HepG2 (cell line): ENCODE results near the gene CACNA2D1. TPM values are rescaled to one million over a fixed set of nuclear protein-coding genes. Genes with fewer than 3 reads are reported as not detected.

ENCODE experiments used
- ATAC-seq: fragments of 200-7000 bp; cut with Tn5 transposase; 3 replicates; pipeline ENCODE4 v1.9.1; 2020; ENCODE audit warnings: mild to moderate bottlenecking, moderate library complexity
- BruUV-seq: library from RNA; stranded (reverse); fragments of 400-500 nt; replicated peaks from 2 replicates; lab custom pipeline; 2021; lab: Mats Ljungman, UMichigan
- CTCF ChIA-PET: fragments of 300-600 bp; formaldehyde crosslinking; extraction: SDS; loops from one replicate; lab custom pipeline; 2021; ENCODE audit warnings: low total read pairs, inconsistent platforms, low intra/inter-chr PET ratio; lab: Yijun Ruan, JAX
- POLR2A ChIA-PET: fragments of 350-600 bp; sonication (Branson Sonifier 250); formaldehyde crosslinking; loops from one replicate; lab custom pipeline; 2020; ENCODE audit warnings: antibody characterized with exemption, inconsistent platforms; lab: Yijun Ruan, JAX
- DNase-seq: peaks from one replicate; pipeline ENCODE4 v3.0.0-alpha.2; 2015; ENCODE audit warnings: low spot score
- FAIRE-seq: peaks from 3 replicates; lab custom pipeline; 2011; peaks lifted over from hg19 to GRCh38; lab: Jason Lieb, UNC
- H2AFZ ChIP-seq: one replicate; pipeline ENCODE4 v1.6.1; 2011; ENCODE audit warnings: low read length, inconsistent platforms
- H3K27ac ChIP-seq: fragments of 300-600 bp; 3 replicates; pipeline ENCODE4 v1.8.0; 2011; ENCODE audit warnings: mixed run types, mild to moderate bottlenecking, mixed read lengths, low read length, inconsistent platforms; ENCODE audit not compliant: insufficient read depth; ENCODE audit errors: extremely low read length
- H3K27me3 ChIP-seq, 2 experiments: fragments of 200-600 bp in 1 of 2; 2 replicates in 1 of 2; 3 replicates in 1 of 2; pipeline versions ENCODE4 v1.6.0 to v1.8.0; 2011; ENCODE audit warnings: low read length in 2 of 2, mild to moderate bottlenecking in 2 of 2, moderate library complexity in 2 of 2, inconsistent platforms in 1 of 2; ENCODE audit not compliant: insufficient read depth in 2 of 2, control insufficient read depth in 1 of 2
- H3K36me3 ChIP-seq, 2 experiments: fragments of 200-600 bp in 1 of 2; replicated peaks in 1 of 2; 2 replicates in 1 of 2; 3 replicates in 1 of 2; pipeline versions ENCODE4 v1.5.1 to v1.8.0; 2011; ENCODE audit warnings: low read length in 2 of 2, inconsistent platforms in 1 of 2; ENCODE audit not compliant: insufficient read depth in 2 of 2, control insufficient read depth in 1 of 2
- H3K4me1 ChIP-seq: 2 replicates; pipeline ENCODE4 v1.5.1; 2012; ENCODE audit warnings: low read length, inconsistent platforms; ENCODE audit not compliant: insufficient read depth
- H3K4me2 ChIP-seq: 2 replicates; pipeline ENCODE4 v1.6.0; 2011; ENCODE audit warnings: low read depth, low read length, inconsistent platforms
- H3K4me3 ChIP-seq, 3 experiments: fragments of 200-600 bp in 1 of 3; sonication (generic), shearing (Covaris generic) in 1 of 3; replicated peaks in 1 of 3; 2 replicates each; pipeline ENCODE4 v1.5.1; 2011 to 2016; ENCODE audit warnings: low read length in 3 of 3, inconsistent platforms in 2 of 3, low read depth in 2 of 3, mild to moderate bottlenecking in 2 of 3, control low read depth in 1 of 3, mixed read lengths in 1 of 3; ENCODE audit not compliant: insufficient read depth in 1 of 3
- H3K79me2 ChIP-seq: one replicate; pipeline ENCODE4 v1.6.1; 2011; ENCODE audit warnings: low read length, inconsistent platforms; ENCODE audit not compliant: insufficient read depth
- H3K9ac ChIP-seq: 2 replicates; pipeline ENCODE4 v1.6.0; 2011; ENCODE audit warnings: mild to moderate bottlenecking, low read depth, low read length, inconsistent platforms; ENCODE audit not compliant: insufficient read depth
- H3K9me3 ChIP-seq: 2 replicates; pipeline ENCODE4 v1.5.1; 2012; ENCODE audit warnings: mild to moderate bottlenecking, low read length
- H4K20me1 ChIP-seq: 2 replicates; pipeline ENCODE4 v1.6.0; 2011; ENCODE audit warnings: inconsistent platforms, mild to moderate bottlenecking, low read length, moderate library complexity; ENCODE audit not compliant: insufficient read depth
- AKNA ChIP-seq: sonication (generic); formaldehyde crosslinking; IDR thresholded peaks from 2 replicates; pipeline ENCODE4 v1.4.0; 2020; ENCODE audit warnings: missing genetic modification reagents, borderline replicate concordance
- CENPT ChIP-seq: sonication (generic); formaldehyde crosslinking; IDR thresholded peaks from 2 replicates; pipeline ENCODE4 v1.8.0; 2022; ENCODE audit warnings: low read depth, mild to moderate bottlenecking, moderate library complexity, missing genetic modification reagents
- IKZF4 ChIP-seq: sonication (generic); formaldehyde crosslinking; IDR thresholded peaks from 2 replicates; pipeline ENCODE4 v1.5.1; 2020; ENCODE audit warnings: borderline replicate concordance, mild to moderate bottlenecking, low read depth, missing genetic modification reagents; ENCODE audit errors: not compliant biosample characterization
- KLF6 ChIP-seq: IDR thresholded peaks from 2 replicates; pipeline ENCODE4 v1.8.0; 2016; ENCODE audit warnings: missing biosample characterization, missing genetic modification reagents
- POLR2A ChIP-seq, 2 experiments: IDR thresholded peaks; 2 replicates each; pipeline ENCODE4 v1.6.1; 2011; ENCODE audit warnings: low read depth in 2 of 2, low read length in 2 of 2, mild to moderate bottlenecking in 1 of 2, moderate library complexity in 1 of 2; ENCODE audit not compliant: insufficient read depth in 1 of 2
- RAD51 ChIP-seq: fragments of 450-650 bp; IDR thresholded peaks from 2 replicates; pipeline ENCODE4 v1.6.1; 2016; ENCODE audit warnings: borderline replicate concordance
- U2AF1 ChIP-seq: fragments of 200-400 bp; formaldehyde crosslinking; optimal IDR thresholded peaks from 2 replicates; pipeline ENCODE3; 2017; ENCODE audit warnings: mild to moderate bottlenecking, low read depth, low read length
- ZNF615 ChIP-seq: sonication (generic); formaldehyde crosslinking; IDR thresholded peaks from 2 replicates; pipeline ENCODE4 v1.5.0; 2020; ENCODE audit warnings: mild to moderate bottlenecking, missing genetic modification reagents, borderline replicate concordance
- WGBS: methylation state at CpG from one replicate; pipeline ENCODE4 v1.1.6; 2017; ENCODE audit warnings: low lambda C conversion rate; 5-methylcytosine and 5-hydroxymethylcytosine counted together
- in situ Hi-C: cut with HindIII; loops from 2 replicates; pipeline ENCODE4 v1.10.0; 2017; ENCODE audit warnings: low pct_unique_long_range_greater_than_20kb; ENCODE audit not compliant: extremely low pct_ligation_motif_present
- intact Hi-C: fragments of 100-400 bp; cut with micrococcal nuclease; formaldehyde crosslinking; loops from one replicate; pipeline ENCODE4 v1.10.0; 2022; ENCODE audit not compliant: unreplicated experiment
- polyA plus RNA-seq, 8 experiments: library from polyadenylated mRNA; depleted of rRNA in 3 of 8; stranded (reverse) in 7 of 8; unstranded in 1 of 8; fragments of >200 nt; fragmentation: Illumina TruSeq in 4 of 8; extraction: Trizol in 4 of 8; gene quantifications; 2 replicates each; pipeline versions ENCODE4 v1.2.1 to v1.2.3, GENCODE V29; 2011 to 2016; ENCODE audit warnings: low read depth in 4 of 8, missing spikeins in 1 of 8, mixed read lengths in 1 of 8; ENCODE audit not compliant: insufficient read depth in 1 of 8
- total RNA-seq, 5 experiments: library from RNA; depleted of rRNA; stranded (reverse); fragments of >200 nt; fragmentation: Illumina TruSeq; extraction: Trizol; gene quantifications; 2 replicates each; pipeline ENCODE4 v1.2.3, GENCODE V29; 2016; ENCODE audit warnings: low read depth in 1 of 5
- TF ChIP-seq, protein P1 (sequence below): sonication (generic); formaldehyde crosslinking; IDR thresholded peaks from 2 replicates; pipeline ENCODE4 v1.5.0; 2020; ENCODE audit warnings: mild to moderate bottlenecking, missing genetic modification reagents
- TF ChIP-seq, protein P2 (sequence below): sonication (generic); formaldehyde crosslinking; IDR thresholded peaks from 2 replicates; pipeline ENCODE4 v1.4.0; 2020; ENCODE audit warnings: missing genetic modification reagents

The CACNA2D1 gene
- total and polyA plus RNA-seq, 2 of the 13 experiments (the other 11 are each of a cell fraction or from before 2014, with no cell fraction given) = not detected

- TF ChIP-seq RAD51 (no peak), IKZF4 (CRISPR knock-in tag) (no peak), KLF6 (CRISPR knock-in tag) (no peak)
- TF ChIP-seq, protein P1, sequence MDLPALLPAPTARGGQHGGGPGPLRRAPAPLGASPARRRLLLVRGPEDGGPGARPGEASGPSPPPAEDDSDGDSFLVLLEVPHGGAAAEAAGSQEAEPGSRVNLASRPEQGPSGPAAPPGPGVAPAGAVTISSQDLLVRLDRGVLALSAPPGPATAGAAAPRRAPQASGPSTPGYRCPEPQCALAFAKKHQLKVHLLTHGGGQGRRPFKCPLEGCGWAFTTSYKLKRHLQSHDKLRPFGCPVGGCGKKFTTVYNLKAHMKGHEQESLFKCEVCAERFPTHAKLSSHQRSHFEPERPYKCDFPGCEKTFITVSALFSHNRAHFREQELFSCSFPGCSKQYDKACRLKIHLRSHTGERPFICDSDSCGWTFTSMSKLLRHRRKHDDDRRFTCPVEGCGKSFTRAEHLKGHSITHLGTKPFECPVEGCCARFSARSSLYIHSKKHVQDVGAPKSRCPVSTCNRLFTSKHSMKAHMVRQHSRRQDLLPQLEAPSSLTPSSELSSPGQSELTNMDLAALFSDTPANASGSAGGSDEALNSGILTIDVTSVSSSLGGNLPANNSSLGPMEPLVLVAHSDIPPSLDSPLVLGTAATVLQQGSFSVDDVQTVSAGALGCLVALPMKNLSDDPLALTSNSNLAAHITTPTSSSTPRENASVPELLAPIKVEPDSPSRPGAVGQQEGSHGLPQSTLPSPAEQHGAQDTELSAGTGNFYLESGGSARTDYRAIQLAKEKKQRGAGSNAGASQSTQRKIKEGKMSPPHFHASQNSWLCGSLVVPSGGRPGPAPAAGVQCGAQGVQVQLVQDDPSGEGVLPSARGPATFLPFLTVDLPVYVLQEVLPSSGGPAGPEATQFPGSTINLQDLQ (CRISPR knock-in tag) = no peak
- H3K27ac ChIP-seq = no peak overlapping the region
- in situ Hi-C loops = no loop called here
- FAIRE-seq = no peak
- no peaks in the 10 kb centered on the region for H3K4me1 ChIP-seq
- POLR2A ChIA-PET = no interaction called here
- no peaks in the 10 kb centered on the region for H4K20me1 ChIP-seq
- no TSS peak for BruUV-seq
- DNase-seq = no peak
- WGBS = 0% methylated on average over 3 of the region's 3 CpGs
- no peaks in the 10 kb centered on the region for H3K79me2 ChIP-seq
- no peak overlapping the region for H3K4me2 ChIP-seq
- CTCF ChIA-PET = no interaction called here
- no peaks in the 10 kb centered on the region for H3K27me3 ChIP-seq
- H3K36me3 ChIP-seq = no peaks in the 10 kb centered on the region
- no peaks in the 10 kb centered on the region for H3K9me3 ChIP-seq
- ATAC-seq = no peak
- H3K9ac ChIP-seq = no peak overlapping the region
- intact Hi-C loops = no loop called here
- H3K4me3 ChIP-seq = no peak overlapping the region
- no peak overlapping the region for H2AFZ ChIP-seq
Observed at GRCh38 chr7:82255706-82256105, 187.9 kb downstream of the CACNA2D1 start.

DNA sequence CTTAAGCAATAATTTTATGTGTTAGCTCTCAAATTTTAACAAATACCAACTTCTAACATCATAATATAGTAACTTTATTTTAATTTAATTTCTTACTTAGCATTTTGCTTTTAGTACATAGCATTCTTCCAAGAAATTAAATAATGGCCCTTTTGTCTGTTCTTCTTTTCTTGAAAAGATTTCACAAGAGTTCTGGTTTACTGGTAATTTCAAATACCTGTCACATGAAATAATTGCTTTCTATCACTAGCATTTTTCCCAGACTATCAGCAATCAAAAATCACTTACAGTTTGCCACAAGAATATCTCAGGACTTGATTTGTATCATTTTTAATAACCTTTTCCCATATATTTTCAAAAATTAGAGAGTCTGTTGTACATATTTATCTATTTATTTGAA is 193.0 kb downstream of the CACNA2D1 start:
- Histone ChIP-seq H3K27ac (no peak overlapping the region), H4K20me1 (no peaks in the 10 kb centered on the region), H3K9me3 (no peaks in the 10 kb centered on the region), H2AFZ (no peak overlapping the region), H3K4me1 (no peaks in the 10 kb centered on the region), H3K4me3 (no peak overlapping the region), H3K4me2 (no peak overlapping the region), H3K9ac (no peak overlapping the region), H3K36me3 (no peaks in the 10 kb centered on the region), H3K27me3 (no peaks in the 10 kb centered on the region), H3K79me2 (no peaks in the 10 kb centered on the region)
- in situ Hi-C loops = no loop called here
- no peak for DNase-seq
- POLR2A ChIA-PET = no interaction called here
- CTCF ChIA-PET = no interaction called here
- ATAC-seq = no peak
- BruUV-seq = no TSS peak
- intact Hi-C loops = no loop called here
- no peak for FAIRE-seq
- TF ChIP-seq, protein P2, sequence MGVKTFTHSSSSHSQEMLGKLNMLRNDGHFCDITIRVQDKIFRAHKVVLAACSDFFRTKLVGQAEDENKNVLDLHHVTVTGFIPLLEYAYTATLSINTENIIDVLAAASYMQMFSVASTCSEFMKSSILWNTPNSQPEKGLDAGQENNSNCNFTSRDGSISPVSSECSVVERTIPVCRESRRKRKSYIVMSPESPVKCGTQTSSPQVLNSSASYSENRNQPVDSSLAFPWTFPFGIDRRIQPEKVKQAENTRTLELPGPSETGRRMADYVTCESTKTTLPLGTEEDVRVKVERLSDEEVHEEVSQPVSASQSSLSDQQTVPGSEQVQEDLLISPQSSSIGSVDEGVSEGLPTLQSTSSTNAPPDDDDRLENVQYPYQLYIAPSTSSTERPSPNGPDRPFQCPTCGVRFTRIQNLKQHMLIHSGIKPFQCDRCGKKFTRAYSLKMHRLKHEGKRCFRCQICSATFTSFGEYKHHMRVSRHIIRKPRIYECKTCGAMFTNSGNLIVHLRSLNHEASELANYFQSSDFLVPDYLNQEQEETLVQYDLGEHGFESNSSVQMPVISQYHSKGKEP (CRISPR knock-in tag) = no peak
- TF ChIP-seq AKNA (CRISPR knock-in tag) = no peak
- no peak for TF ChIP-seq ZNF615
- TF ChIP-seq POLR2A (IDR thresholded peaks at IDR 0.05; ENCODE audit: insufficient read depth in 1 of 2, low read depth in 2 of 2, low read length in 2 of 2) = no peak
- TF ChIP-seq CENPT (CRISPR knock-in tag) = no peak
- no peak for TF ChIP-seq U2AF1
